Body of pancreas (tissue), 4 donors: ENCODE measurements around the gene ARHGEF37.

ENCODE experiments used
- POLR2A ChIP-seq, 3 donors: fragments of 450-650 bp; IDR thresholded peaks; one replicate each; pipeline ENCODE4 v1.6.1; 2016; ENCODE audit warnings: antibody characterized with exemption in 3 of 3, mild to moderate bottlenecking in 2 of 3
- TF ChIP-seq, protein P1 (sequence below), 7 experiments: fragments of 450-650 bp in 4 of 7; fragments of 200-600 bp in 3 of 7; sonication (generic) in 3 of 7; IDR thresholded peaks; one replicate each; pipeline ENCODE4 v1.5.1; 2016 to 2019; ENCODE audit warnings: antibody characterized with exemption in 7 of 7

DNA sequence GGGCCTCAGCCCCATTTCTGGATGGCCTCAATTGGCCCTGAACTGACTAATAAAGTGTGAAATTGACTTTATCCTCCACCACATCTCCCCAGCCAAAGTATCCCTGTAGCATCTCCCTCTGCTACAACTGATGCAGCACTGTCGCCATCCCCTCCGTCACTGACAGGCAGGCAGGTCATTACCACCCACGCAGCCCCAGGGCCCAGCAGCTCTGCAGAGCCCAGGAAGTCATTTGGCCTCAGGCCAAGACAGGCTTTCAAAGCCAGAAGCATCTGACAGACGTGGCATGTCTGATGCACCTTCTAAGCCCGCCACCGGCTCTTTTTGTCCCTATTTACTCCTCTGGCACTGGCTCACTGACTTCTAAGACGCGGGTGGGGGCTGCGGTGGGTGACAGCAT is 65.3 kb downstream of the ARHGEF37 start:
- TF ChIP-seq, protein P1, sequence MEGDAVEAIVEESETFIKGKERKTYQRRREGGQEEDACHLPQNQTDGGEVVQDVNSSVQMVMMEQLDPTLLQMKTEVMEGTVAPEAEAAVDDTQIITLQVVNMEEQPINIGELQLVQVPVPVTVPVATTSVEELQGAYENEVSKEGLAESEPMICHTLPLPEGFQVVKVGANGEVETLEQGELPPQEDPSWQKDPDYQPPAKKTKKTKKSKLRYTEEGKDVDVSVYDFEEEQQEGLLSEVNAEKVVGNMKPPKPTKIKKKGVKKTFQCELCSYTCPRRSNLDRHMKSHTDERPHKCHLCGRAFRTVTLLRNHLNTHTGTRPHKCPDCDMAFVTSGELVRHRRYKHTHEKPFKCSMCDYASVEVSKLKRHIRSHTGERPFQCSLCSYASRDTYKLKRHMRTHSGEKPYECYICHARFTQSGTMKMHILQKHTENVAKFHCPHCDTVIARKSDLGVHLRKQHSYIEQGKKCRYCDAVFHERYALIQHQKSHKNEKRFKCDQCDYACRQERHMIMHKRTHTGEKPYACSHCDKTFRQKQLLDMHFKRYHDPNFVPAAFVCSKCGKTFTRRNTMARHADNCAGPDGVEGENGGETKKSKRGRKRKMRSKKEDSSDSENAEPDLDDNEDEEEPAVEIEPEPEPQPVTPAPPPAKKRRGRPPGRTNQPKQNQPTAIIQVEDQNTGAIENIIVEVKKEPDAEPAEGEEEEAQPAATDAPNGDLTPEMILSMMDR (IDR thresholded peaks at IDR 0.05) = no peak
- TF ChIP-seq POLR2A (IDR thresholded peaks at IDR 0.05) = no peak
